IMR-90 (cell line): Measurements from ENCODE around the gene ENAH.

ENCODE experiments used
- BHLHE40 ChIP-seq: fragments of 150-350 bp; IDR thresholded peaks from 2 replicates; pipeline ENCODE4 v1.6.1; 2016; ENCODE audit warnings: mild to moderate bottlenecking, low read depth, low read length
- CEBPB ChIP-seq: IDR thresholded peaks from 2 replicates; pipeline ENCODE4 v1.6.1; 2012; ENCODE audit warnings: low read depth, low read length, improper control_type of control experiment
- FOS ChIP-seq: fragments of 150-350 bp; IDR thresholded peaks from 2 replicates; pipeline ENCODE4 v1.6.1; 2016; ENCODE audit warnings: low read depth, low read length
- MAFK ChIP-seq: IDR thresholded peaks from 2 replicates; pipeline ENCODE4 v1.6.1; 2012; ENCODE audit warnings: low read depth, low read length, improper control_type of control experiment
- MAZ ChIP-seq: IDR thresholded peaks from 2 replicates; pipeline ENCODE4 v1.6.1; 2012; ENCODE audit warnings: low read depth, mild to moderate bottlenecking, low read length, improper control_type of control experiment, moderate library complexity, borderline replicate concordance
- MXI1 ChIP-seq: IDR thresholded peaks from 2 replicates; pipeline ENCODE4 v1.6.1; 2012; ENCODE audit warnings: low read depth, mild to moderate bottlenecking, low read length, moderate library complexity, borderline replicate concordance
- NFE2L2 ChIP-seq: fragments of 150-350 bp; IDR thresholded peaks from 2 replicates; pipeline ENCODE4 v1.6.1; 2016; ENCODE audit warnings: low read depth, mild to moderate bottlenecking, low read length
- POLR2A ChIP-seq: IDR thresholded peaks from 2 replicates; pipeline ENCODE4 v1.6.1; 2012; ENCODE audit warnings: mild to moderate bottlenecking, low read depth, low read length
- RAD21 ChIP-seq: IDR thresholded peaks from 2 replicates; pipeline ENCODE4 v1.6.1; 2012; ENCODE audit warnings: low read length, improper control_type of control experiment
- RFX5 ChIP-seq: IDR thresholded peaks from 2 replicates; pipeline ENCODE4 v1.8.0; 2012; ENCODE audit warnings: low read depth, mild to moderate bottlenecking, low read length, moderate library complexity
- SMC3 ChIP-seq: fragments of 150-350 bp; IDR thresholded peaks from 2 replicates; pipeline ENCODE4 v1.6.1; 2016; ENCODE audit warnings: low read depth, mild to moderate bottlenecking, antibody characterized with exemption, low read length, moderate library complexity
- TF ChIP-seq, protein P1 (sequence below): conservative IDR thresholded peaks from 2 replicates; pipeline ENCODE4 v1.5.1; 2012; ENCODE audit warnings: mild to moderate bottlenecking, low read depth, low read length, improper control_type of control experiment
- TF ChIP-seq, protein P2 (sequence below): fragments of 150-350 bp; IDR thresholded peaks from 2 replicates; pipeline ENCODE4 v1.6.1; 2017; ENCODE audit warnings: mild to moderate bottlenecking, antibody characterized with exemption, low read length, low read depth
- TF ChIP-seq, protein P3 (sequence below): fragments of 150-350 bp; IDR thresholded peaks from 2 replicates; pipeline ENCODE4 v1.6.1; 2016; ENCODE audit warnings: low read depth, mild to moderate bottlenecking, low read length, moderate library complexity, borderline replicate concordance

DNA sequence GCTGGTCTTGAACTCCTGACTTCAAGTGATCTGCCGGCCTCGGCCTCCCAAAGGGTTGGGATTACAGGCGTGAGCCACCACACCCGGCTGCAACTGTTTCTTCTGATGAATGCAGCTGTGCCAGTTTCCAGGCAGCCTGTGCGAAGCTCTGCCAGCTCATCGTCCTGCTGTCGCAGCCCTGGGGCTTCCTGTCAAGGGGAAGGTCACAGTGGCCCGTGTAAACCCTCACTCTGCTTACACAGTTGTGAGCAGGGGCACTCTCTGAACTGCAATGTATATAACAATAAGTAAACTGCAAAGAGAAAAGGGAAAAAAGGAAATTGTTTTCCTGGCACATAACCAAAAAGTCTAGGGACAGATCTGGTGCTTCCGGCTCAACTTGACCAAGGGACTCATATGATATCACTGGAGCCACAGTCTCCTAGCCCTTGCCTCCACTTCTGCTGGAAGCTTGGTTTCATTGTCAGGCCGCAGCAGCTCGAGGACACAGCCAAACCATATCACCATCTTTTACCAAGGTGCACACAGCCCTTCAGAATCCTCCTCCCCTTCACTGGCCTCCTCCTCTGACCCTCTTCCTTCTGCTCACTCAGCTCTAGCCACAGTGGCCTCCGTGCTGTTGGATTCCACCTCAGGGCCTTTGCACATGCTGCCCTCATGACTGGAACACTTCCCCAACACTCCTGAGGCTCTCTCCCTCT lies 202.3 kb downstream of the ENAH start:
- TF ChIP-seq, protein P1, sequence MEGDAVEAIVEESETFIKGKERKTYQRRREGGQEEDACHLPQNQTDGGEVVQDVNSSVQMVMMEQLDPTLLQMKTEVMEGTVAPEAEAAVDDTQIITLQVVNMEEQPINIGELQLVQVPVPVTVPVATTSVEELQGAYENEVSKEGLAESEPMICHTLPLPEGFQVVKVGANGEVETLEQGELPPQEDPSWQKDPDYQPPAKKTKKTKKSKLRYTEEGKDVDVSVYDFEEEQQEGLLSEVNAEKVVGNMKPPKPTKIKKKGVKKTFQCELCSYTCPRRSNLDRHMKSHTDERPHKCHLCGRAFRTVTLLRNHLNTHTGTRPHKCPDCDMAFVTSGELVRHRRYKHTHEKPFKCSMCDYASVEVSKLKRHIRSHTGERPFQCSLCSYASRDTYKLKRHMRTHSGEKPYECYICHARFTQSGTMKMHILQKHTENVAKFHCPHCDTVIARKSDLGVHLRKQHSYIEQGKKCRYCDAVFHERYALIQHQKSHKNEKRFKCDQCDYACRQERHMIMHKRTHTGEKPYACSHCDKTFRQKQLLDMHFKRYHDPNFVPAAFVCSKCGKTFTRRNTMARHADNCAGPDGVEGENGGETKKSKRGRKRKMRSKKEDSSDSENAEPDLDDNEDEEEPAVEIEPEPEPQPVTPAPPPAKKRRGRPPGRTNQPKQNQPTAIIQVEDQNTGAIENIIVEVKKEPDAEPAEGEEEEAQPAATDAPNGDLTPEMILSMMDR: no peak
- no peak for TF ChIP-seq CEBPB
- no peak for TF ChIP-seq MAFK
- TF ChIP-seq MXI1: no peak
- no peak for TF ChIP-seq POLR2A
- TF ChIP-seq, protein P2, sequence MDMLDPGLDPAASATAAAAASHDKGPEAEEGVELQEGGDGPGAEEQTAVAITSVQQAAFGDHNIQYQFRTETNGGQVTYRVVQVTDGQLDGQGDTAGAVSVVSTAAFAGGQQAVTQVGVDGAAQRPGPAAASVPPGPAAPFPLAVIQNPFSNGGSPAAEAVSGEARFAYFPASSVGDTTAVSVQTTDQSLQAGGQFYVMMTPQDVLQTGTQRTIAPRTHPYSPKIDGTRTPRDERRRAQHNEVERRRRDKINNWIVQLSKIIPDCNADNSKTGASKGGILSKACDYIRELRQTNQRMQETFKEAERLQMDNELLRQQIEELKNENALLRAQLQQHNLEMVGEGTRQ: no peak
- no peak for TF ChIP-seq SMC3
- TF ChIP-seq, protein P3, sequence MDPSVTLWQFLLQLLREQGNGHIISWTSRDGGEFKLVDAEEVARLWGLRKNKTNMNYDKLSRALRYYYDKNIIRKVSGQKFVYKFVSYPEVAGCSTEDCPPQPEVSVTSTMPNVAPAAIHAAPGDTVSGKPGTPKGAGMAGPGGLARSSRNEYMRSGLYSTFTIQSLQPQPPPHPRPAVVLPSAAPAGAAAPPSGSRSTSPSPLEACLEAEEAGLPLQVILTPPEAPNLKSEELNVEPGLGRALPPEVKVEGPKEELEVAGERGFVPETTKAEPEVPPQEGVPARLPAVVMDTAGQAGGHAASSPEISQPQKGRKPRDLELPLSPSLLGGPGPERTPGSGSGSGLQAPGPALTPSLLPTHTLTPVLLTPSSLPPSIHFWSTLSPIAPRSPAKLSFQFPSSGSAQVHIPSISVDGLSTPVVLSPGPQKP: no peak
- TF ChIP-seq RAD21: no peak
- TF ChIP-seq MAZ: no peak
- no peak for TF ChIP-seq FOS
- no peak for TF ChIP-seq RFX5
- TF ChIP-seq NFE2L2: no peak
- TF ChIP-seq BHLHE40: no peak
